Measurements from ENCODE around the gene COMT. TPM values are rescaled to one million over a fixed set of nuclear protein-coding genes. Genes with fewer than 3 reads are reported as not detected.
A peak's percentile ranks its signal among the peaks of the same experiment; 100 is the strongest.

The COMT gene
- total and polyA plus RNA-seq, 9 of the 15 experiments (the other 6 are each of a cell fraction or from before 2014, with no cell fraction given): 12.5 to 351 (median 155) TPM

- TF ChIP-seq TCF15 (CRISPR knock-in tag; IDR thresholded peaks at IDR 0.05) (no peak), ZNF41 (CRISPR knock-in tag; conservative IDR thresholded peaks at IDR 0.05) (no peak), GABPA (tag; conservative IDR thresholded peaks at IDR 0.05; ENCODE audit: low read depth) (no peak), MGA (IDR thresholded peaks at IDR 0.05) (no peak), TAF9B (IDR thresholded peaks at IDR 0.05; ENCODE audit: partially characterized antibody) (no peak), FIP1L1 (IDR thresholded peaks at IDR 0.05; ENCODE audit: low read depth, low read length, poor library complexity, severe bottlenecking) (no peak), THAP7 (CRISPR knock-in tag; IDR thresholded peaks at IDR 0.05) (no peak), SMAD4 (CRISPR knock-in tag; conservative IDR thresholded peaks at IDR 0.05) (no peak), DACH1 (IDR thresholded peaks at IDR 0.05; ENCODE audit: partially characterized antibody) (no peak), SAFB (IDR thresholded peaks at IDR 0.05; ENCODE audit: borderline replicate concordance, low read depth, low read length) (no peak), PRMT5 (CRISPR knock-in tag; IDR thresholded peaks at IDR 0.05) (peak; percentile 47; the same call in 1 of the 2 replicates), ZNF77 (CRISPR knock-in tag; IDR thresholded peaks at IDR 0.05) (no peak)
- TF ChIP-seq, protein P1, sequence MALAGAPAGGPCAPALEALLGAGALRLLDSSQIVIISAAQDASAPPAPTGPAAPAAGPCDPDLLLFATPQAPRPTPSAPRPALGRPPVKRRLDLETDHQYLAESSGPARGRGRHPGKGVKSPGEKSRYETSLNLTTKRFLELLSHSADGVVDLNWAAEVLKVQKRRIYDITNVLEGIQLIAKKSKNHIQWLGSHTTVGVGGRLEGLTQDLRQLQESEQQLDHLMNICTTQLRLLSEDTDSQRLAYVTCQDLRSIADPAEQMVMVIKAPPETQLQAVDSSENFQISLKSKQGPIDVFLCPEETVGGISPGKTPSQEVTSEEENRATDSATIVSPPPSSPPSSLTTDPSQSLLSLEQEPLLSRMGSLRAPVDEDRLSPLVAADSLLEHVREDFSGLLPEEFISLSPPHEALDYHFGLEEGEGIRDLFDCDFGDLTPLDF (CRISPR knock-in tag; IDR thresholded peaks at IDR 0.05): 0 out of 2 replicates have a peak, but pooled peaks have one; percentile 42
Observed at GRCh38 chr22:19929586-19930550, 11.7 kb upstream of the COMT start (continued).
